ENCODE data around the gene ELANE.

ELANE gene

DNA sequence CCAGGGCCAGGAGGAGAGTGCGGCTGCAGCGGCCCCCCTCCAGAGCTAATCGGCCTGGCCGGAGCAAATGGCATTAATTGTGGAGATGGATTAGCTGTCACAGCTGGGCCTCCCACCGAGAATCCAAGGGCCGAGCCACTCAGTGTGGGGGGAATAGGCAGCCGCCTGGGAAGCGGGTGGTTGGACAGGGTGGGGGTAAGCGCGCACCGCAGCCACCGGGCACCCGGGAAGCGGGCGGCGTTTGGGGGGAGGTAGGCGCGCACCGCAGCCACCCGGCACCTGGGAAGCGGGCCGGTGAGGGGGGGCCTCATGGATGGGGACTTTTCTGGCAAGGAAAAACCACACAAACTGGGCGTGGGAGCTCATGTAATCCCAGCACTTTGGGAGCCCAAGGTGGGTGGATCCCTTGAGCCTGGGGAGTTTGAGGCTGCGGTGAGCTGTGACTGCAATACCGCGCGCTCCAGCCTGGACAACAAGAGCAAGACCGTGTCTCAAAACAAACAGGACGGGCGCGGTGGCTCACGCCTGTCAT is 51.2 kb downstream of the ELANE start:
- Histone ChIP-seq H3K9me3 (ENCODE audit: low read length) (no peaks in the 10 kb centered on the region), H3K27ac (ENCODE audit: low read depth, low read length, poor library complexity, severe bottlenecking) (no peak overlapping the region), H3F3A (ENCODE audit: insufficient read depth, low read length) (no peaks in the 10 kb centered on the region; the same call in 1 of the 2 replicates), H4K20me1 (ENCODE audit: insufficient read depth, low read length) (no peaks in the 10 kb centered on the region), H3K27me3 (ENCODE audit: insufficient read depth, low read length) (no peaks in the 10 kb centered on the region), H3K9ac (ENCODE audit: low read length) (no peak overlapping the region), H3K4me3 (ENCODE audit: low read depth, low read length, poor library complexity, severe bottlenecking) (no peak overlapping the region), H3K4me2 (ENCODE audit: low read length) (no peak overlapping the region), H3K4me1 (ENCODE audit: insufficient read depth, low read length, severe bottlenecking) (peaks cover 44% of the 10 kb centered on the region), H3K79me2 (ENCODE audit: insufficient read depth, low read length) (no peaks in the 10 kb centered on the region; the same call in 1 of the 2 replicates), H3K36me3 (ENCODE audit: insufficient read depth, low read length) (peaks cover 18% of the 10 kb centered on the region; the same call in 1 of the 2 replicates), H2AFZ (ENCODE audit: low read length) (no peak overlapping the region), H3K9me2 (ENCODE audit: low read depth, low read length) (no peaks in the 10 kb centered on the region)
- TF ChIP-seq EZH2 (IDR thresholded peaks at IDR 0.05; ENCODE audit: borderline replicate concordance, low read length) (no peak), CTCF (IDR thresholded peaks at IDR 0.05; ENCODE audit: low read length) (no peak)

DNA sequence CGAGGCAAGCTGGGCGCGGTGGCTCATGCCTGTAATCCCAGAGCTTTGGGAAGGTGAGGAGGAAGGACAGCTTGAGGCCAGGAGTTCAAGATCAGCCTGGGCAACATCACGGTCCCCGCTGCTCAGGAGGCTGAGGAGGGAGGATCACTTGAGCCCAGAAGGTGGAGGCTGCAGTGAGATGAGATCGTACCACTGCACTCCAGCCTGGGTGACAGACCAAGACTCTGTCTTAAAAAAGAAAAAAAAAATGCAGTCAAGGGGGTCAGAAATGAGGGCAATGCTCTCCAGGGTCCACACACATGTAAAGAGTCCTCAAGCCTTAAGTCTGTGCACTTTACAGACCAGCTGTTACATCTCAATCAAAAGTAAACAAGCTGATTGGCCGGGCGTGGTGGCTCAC is 52.4 kb downstream of the ELANE start:
- no peaks in the 10 kb centered on the region for H4K20me1 ChIP-seq (ENCODE audit: insufficient read depth, low read length)
- H3K4me2 ChIP-seq (ENCODE audit: low read length), result no peak overlapping the region
- no peak overlapping the region for H3K4me3 ChIP-seq (ENCODE audit: low read depth, low read length, poor library complexity, severe bottlenecking)
- H3K79me2 ChIP-seq (ENCODE audit: insufficient read depth, low read length), result no peaks in the 10 kb centered on the region; the same call in 1 of the 2 replicates
- H3K9me2 ChIP-seq (ENCODE audit: low read depth, low read length), result no peaks in the 10 kb centered on the region
- no peaks in the 10 kb centered on the region for H3K9me3 ChIP-seq (ENCODE audit: low read length)
- peaks cover 11% of the 10 kb centered on the region; the same call in 1 of the 2 replicates for H3K36me3 ChIP-seq (ENCODE audit: insufficient read depth, low read length)
- no peak overlapping the region for H3K27ac ChIP-seq (ENCODE audit: low read depth, low read length, poor library complexity, severe bottlenecking)
- TF ChIP-seq CTCF (IDR thresholded peaks at IDR 0.05; ENCODE audit: low read length) (no peak), EZH2 (IDR thresholded peaks at IDR 0.05; ENCODE audit: borderline replicate concordance, low read length) (no peak)
- H3K27me3 ChIP-seq (ENCODE audit: insufficient read depth, low read length), result no peaks in the 10 kb centered on the region
- peaks cover 44% of the 10 kb centered on the region for H3K4me1 ChIP-seq (ENCODE audit: insufficient read depth, low read length, severe bottlenecking)
- peaks cover 3% of the 10 kb centered on the region; the same call in 1 of the 2 replicates for H3F3A ChIP-seq (ENCODE audit: insufficient read depth, low read length)
- no peak overlapping the region for H2AFZ ChIP-seq (ENCODE audit: low read length)
- no peak overlapping the region for H3K9ac ChIP-seq (ENCODE audit: low read length)
